Naive B cell (primary cell): Measurements from ENCODE around the gene CD69. TPM values are rescaled to one million over a fixed set of nuclear protein-coding genes. Genes with fewer than 3 reads are reported as not detected.
"Not testable (repeated sequence)": the region's sequence is repeated elsewhere in the genome, so short reads cannot be mapped to it uniquely, and the experiment has no call there.

Source experiments
- ATAC-seq, 2 donors: fragments of 150-1000 bp; cut with Tn5 transposase; 2 replicates each; pipeline ENCODE4 v1.10.0; 2021; ENCODE audit warnings: low read depth in 2 of 2, mild to moderate bottlenecking in 2 of 2, moderate library complexity in 2 of 2
- DNase-seq: peaks from one replicate; pipeline ENCODE4 v3.0.0; 2022
- H3K27ac Mint-ChIP-seq, 6 donors: one replicate each; pipeline ENCODE4 v1.8.0; 2020 to 2022; ENCODE audit warnings: mild to moderate bottlenecking in 6 of 6, mixed read lengths in 6 of 6, moderate library complexity in 5 of 6, inconsistent platforms in 2 of 6
- H3K27me3 Mint-ChIP-seq, 3 donors: one replicate each; pipeline ENCODE4 v1.8.0; 2021 to 2022; ENCODE audit warnings: mixed read lengths in 3 of 3, mild to moderate bottlenecking in 1 of 3
- H3K36me3 Mint-ChIP-seq, 2 donors: one replicate each; pipeline ENCODE4 v1.8.0; 2020 to 2022; ENCODE audit warnings: mixed read lengths in 2 of 2, inconsistent platforms in 1 of 2, mild to moderate bottlenecking in 1 of 2
- H3K4me1 Mint-ChIP-seq, 3 donors: one replicate each; pipeline ENCODE4 v1.8.0; 2020 to 2022; ENCODE audit warnings: mixed read lengths in 3 of 3, inconsistent platforms in 1 of 3, mild to moderate bottlenecking in 1 of 3, moderate library complexity in 1 of 3
- H3K4me3 Mint-ChIP-seq, 8 donors: one replicate each; pipeline ENCODE4 v1.8.0; 2020 to 2022; ENCODE audit warnings: mild to moderate bottlenecking in 8 of 8, mixed read lengths in 8 of 8, moderate library complexity in 8 of 8, inconsistent platforms in 2 of 8
- H3K9me3 Mint-ChIP-seq, 7 donors: one replicate each; pipeline ENCODE4 v1.8.0; 2020 to 2022; ENCODE audit warnings: mixed read lengths in 7 of 7, mild to moderate bottlenecking in 5 of 7, inconsistent platforms in 2 of 7, moderate library complexity in 1 of 7
- polyA plus RNA-seq, 6 donors: library from polyadenylated mRNA; unstranded; fragments of 300-500 nt; fragmentation: Illumina TruSeq; gene quantifications; one replicate each; pipeline ENCODE4 v1.2.3, GENCODE V29; 2021; ENCODE audit warnings: low read depth in 6 of 6

The CD69 gene
- polyA plus RNA-seq, 6 donors from 2014 or later: 814 to 1,329 (median 1,116) TPM

DNA sequence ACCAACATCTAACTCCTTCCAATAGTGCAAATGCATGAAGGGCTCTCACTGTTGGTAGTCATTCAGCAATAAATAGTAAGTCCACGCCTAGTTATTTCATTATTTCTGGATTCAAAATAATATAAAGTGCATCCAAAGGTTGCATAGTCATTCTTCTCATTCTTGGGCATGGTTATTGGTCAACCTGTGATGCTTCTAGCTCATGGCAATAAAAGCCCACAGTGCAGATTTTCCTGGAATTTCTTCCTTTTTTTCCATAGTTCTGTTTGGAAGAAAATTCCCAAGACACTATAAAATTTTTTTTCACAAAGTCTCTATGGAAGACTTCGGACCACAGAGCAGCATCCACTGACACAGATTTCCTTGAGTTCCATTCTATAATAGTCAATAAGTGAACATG lies 7.6 kb downstream of the CD69 start:
- Mint-ChIP-seq H3K4me1 (peaks cover 42 to 55% (median 45%) of the 10 kb centered on the region in 3 donors), H3K27me3 (no peaks in the 10 kb centered on the region), H3K27ac (peak overlapping the region in 4 of 6 donors; percentile 15 to 99 (median 56)), H3K9me3 (peaks cover 0 to 4% (median 0%) of the 10 kb centered on the region in 7 donors), H3K4me3 (peak overlapping the region in 1 of 8 donors; percentile 69), H3K36me3 (peaks cover 18 to 46% of the 10 kb centered on the region in 2 donors)
- no peak for DNase-seq
- no peak for ATAC-seq

DNA sequence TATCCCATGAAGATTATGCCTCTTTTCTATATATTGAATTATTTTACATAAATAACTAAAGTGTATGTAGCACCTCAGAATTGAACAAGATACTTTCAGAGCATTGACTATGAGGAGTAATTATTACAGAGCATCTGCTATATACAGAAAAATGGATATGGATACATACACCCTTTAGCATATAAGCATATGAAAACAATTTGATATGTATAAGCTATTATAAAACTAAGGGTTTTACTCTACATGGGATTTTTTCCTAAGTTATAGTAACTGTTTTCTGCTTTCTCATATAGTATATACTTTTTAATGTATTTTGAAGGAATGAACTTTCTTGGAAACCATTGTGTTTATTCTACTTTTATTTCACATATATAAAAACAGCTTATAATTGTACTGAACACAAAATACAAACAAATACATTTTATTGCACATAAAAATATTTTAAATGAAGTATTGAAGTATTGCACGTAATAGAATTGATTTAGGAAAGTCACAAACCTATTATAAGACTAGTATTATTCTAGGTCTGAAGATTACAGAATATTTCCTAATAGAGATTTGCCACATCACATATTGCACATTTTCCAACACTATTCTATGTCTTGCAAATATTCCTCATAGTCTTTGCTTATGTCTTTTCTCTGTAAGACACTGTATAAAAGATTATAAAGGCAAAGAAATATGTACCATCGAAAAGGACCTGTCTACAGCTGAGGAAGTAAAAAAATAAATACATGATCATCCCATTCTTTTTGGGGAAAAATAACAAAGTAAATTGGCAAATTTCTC lies 8.4 kb downstream of the CD69 start:
- H3K4me1 Mint-ChIP-seq: peaks cover 38 to 51% (median 40%) of the 10 kb centered on the region in 3 donors
- peaks cover 0 to 4% (median 0%) of the 10 kb centered on the region in 7 donors for H3K9me3 Mint-ChIP-seq
- H3K27me3 Mint-ChIP-seq: no peaks in the 10 kb centered on the region
- no peak for DNase-seq
- peaks cover 18 to 39% of the 10 kb centered on the region in 2 donors for H3K36me3 Mint-ChIP-seq
- peak; percentile 11 to 22 for ATAC-seq
- H3K27ac Mint-ChIP-seq: peak overlapping the region; percentile 82 to 99 (median 91)
- peak overlapping the region in 2 of 8 donors; percentile 49 to 69 for H3K4me3 Mint-ChIP-seq

DNA sequence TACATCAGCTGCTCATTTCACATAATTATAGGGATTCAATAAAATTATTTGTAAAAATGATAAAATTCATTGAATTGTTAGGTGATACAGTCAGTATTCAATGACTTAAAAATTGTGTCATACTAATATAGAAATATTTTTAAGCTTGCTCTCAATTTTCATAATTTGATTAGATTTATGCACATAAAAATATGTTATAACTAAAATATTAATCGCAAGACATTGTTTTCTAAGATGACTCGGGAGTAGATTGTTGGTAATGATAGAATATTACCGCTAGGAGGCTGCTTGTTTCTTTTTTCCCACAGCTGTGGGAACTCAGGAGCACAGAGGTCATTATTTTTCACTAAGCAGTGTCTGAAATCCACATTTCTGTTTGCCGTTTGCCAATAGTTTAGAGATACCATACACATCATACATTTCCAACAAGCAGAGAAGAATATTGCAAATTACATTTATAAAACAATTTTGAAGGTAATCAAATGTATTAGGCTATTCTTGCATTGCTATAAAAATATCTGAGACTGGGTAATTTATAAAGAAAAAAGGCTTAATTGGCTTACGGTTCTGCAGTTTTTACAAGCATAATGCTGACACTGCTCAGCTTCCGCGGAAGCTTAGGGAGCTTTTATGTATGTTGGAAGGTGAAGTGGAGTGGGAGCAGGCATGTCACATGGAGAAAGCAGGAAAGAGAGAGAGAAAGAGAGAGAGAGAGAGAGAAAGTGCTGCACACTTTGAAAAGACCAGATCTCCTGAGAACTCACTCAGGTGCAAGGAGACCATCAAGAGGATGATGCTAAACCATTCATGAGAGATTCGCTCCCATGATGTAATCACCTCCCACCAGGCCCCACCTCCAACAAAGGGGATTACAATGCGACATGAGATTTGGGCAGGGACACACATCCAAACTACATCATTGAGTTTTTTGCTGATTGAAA lies 9.2 kb downstream of the CD69 start:
- ATAC-seq (peak; percentile 42 to 57), DNase-seq (peak; percentile 54)
- Mint-ChIP-seq H3K4me1 (peaks cover 34 to 50% (median 34%) of the 10 kb centered on the region in 3 donors), H3K27me3 (no peaks in the 10 kb centered on the region), H3K4me3 (peak overlapping the region in 5 of 8 donors; percentile 1 to 69 (median 43)), H3K9me3 (peaks cover 0 to 4% (median 0%) of the 10 kb centered on the region in 7 donors), H3K27ac (peak overlapping the region; percentile 82 to 99 (median 88)), H3K36me3 (peaks cover 18 to 32% of the 10 kb centered on the region in 2 donors)

DNA sequence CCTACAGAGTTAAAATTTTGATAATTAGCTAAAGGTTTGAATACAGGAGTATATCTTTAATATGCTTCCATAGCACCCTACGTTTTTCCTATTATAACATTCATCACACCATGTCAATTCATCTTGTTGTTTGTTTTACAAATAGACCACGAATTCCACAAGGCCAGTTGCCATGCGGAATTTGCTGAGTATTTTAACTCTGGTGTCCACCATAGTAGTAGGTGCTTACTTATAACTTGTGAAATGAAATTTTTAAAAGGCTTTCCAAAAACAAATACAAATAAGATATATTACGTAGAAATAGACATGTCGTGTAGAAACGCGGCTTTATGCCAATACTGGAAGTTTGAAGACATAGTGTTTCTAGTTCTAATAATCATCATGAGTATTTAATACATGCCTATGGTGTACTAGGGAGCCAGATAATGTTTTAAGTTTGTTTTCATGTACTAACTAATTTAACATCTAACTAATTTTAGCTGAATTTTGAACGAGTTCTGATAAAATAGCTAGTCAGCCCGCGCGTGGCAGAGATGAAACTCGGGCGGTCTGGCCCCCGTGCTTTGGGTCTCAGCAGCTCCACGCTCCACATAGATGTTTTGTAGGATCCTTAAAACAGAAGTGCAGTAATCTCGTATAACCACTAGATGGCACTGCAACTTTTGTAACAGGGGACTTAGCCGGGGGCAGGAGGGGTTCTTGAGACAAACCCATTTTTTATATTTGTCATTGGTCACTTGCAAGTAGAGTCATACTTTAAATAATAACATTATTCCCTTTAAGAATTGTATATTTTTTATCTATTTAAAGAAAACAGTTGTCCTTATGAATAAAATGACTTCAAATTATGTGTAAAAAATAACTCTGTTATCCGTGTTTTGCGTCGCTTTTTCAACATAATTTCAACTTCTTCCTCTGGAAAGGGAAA lies 10.2 kb downstream of the CD69 start:
- ATAC-seq (peak; percentile 50 to 62), DNase-seq (peak; percentile 74)
- Mint-ChIP-seq H3K4me3 (peak overlapping the region in 6 of 8 donors; percentile 22 to 87 (median 66)), H3K36me3 (peaks cover 15 to 25% of the 10 kb centered on the region in 2 donors), H3K27me3 (no peaks in the 10 kb centered on the region), H3K9me3 (peaks cover 0 to 4% (median 0%) of the 10 kb centered on the region in 7 donors), H3K4me1 (peaks cover 27 to 46% (median 28%) of the 10 kb centered on the region in 3 donors), H3K27ac (peak overlapping the region in 5 of 6 donors; percentile 78 to 93 (median 86))

DNA sequence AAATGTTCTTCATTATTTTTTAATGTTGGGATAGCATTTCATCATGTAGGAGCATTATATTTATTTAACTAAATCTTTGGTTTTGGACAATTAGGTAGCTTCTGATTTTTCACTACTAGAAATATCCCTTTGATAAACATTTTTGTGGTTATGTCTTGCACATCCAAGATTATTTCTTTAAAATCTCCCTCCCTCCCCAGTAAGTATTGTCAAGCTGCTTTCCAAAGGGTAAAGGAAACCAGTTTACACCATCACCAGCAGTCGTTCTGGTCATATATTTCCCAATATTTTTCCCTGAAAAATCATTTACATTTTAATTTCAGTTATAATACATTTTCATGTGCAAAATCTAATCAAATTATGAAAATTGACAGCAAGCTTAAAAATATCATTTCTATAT lies 11.1 kb downstream of the CD69 start:
- Mint-ChIP-seq H3K27ac (no peak overlapping the region), H3K4me1 (peaks cover 20 to 44% (median 27%) of the 10 kb centered on the region in 3 donors), H3K9me3 (peaks cover 0 to 4% (median 0%) of the 10 kb centered on the region in 7 donors), H3K4me3 (no peak overlapping the region), H3K27me3 (no peaks in the 10 kb centered on the region), H3K36me3 (peaks cover 7 to 19% of the 10 kb centered on the region in 2 donors)
- ATAC-seq (no peak), DNase-seq (no peak)

DNA sequence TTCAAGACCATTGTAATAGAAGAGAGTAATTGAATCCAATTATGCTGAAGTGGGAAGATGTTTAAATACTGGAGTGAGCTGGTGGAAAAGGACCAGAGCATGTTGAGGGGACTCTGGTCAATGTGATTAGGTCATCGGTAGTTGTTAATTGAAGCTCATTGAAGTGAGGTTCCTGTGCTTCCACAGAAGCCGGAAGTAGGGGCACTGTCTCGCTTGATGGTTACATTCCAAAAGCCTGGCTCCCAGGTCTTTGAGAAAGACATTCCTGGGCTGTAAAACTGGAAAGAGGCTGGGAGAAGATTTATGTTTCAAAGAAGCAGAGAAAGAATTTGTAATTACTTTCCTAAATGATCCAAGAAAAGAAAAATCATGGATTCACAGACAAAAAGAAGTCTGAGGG lies 15.5 kb downstream of the CD69 start:
- no peak for ATAC-seq
- H3K27me3 Mint-ChIP-seq: no peaks in the 10 kb centered on the region
- no peaks in the 10 kb centered on the region for H3K36me3 Mint-ChIP-seq
- H3K27ac Mint-ChIP-seq: peak overlapping the region in 2 of 6 donors; percentile 9 to 42
- peaks cover 0 to 3% (median 0%) of the 10 kb centered on the region in 7 donors for H3K9me3 Mint-ChIP-seq
- peaks cover 36 to 48% (median 40%) of the 10 kb centered on the region in 3 donors for H3K4me1 Mint-ChIP-seq
- DNase-seq: no peak
- H3K4me3 Mint-ChIP-seq: no peak overlapping the region

DNA sequence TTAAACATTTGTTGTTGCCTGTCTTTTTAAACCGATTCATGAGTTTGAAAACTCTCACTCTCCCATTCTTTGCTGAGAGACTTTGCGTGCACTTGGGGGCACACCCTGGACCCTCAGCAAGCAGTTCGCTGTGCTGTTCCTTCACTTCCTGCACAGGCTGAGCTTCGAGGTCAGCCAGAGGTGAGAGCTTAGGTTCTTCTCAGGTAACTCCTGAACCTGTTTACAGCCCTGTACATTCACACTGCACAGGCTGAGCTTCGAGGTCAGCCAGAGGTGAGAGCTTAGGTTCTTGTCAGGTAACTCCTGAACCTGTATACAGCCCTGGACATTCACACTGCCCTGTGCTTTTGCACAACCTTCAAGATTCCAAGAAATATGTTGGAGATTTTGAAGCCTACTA lies 18.0 kb downstream of the CD69 start:
- H3K4me1 Mint-ChIP-seq: peaks cover 44 to 61% (median 48%) of the 10 kb centered on the region in 3 donors
- DNase-seq: no peak
- H3K9me3 Mint-ChIP-seq: peaks cover 0 to 7% (median 0%) of the 10 kb centered on the region in 7 donors
- H3K36me3 Mint-ChIP-seq: no peaks in the 10 kb centered on the region
- H3K4me3 Mint-ChIP-seq: peak overlapping the region; percentile 10 to 74 (median 54)
- H3K27me3 Mint-ChIP-seq: no peaks in the 10 kb centered on the region
- ATAC-seq: no peak
- peak overlapping the region; percentile 63 to 97 (median 88) for H3K27ac Mint-ChIP-seq

DNA sequence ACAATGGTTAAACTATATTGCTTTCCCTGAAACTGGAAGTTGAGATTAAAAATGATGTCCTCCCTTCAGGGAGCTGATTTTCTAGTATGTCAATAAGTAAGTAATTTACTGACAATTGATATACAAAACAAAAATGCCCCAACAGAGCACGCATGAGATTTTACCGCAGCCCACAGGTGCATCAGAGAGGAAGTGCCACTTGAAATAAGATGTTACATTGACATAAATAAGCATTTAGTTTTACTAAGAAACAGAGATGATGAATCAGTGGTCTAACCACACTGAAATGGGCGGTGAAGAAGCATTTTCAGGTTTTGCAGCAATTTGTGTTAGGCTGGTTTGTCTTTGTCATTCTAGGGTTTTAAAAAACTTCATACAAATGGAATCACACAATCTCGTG lies 19.0 kb downstream of the CD69 start:
- peak; percentile 80 for DNase-seq
- no peaks in the 10 kb centered on the region for H3K27me3 Mint-ChIP-seq
- H3K9me3 Mint-ChIP-seq: peaks cover 0 to 7% (median 0%) of the 10 kb centered on the region in 7 donors
- H3K4me1 Mint-ChIP-seq: peaks cover 46 to 60% (median 48%) of the 10 kb centered on the region in 3 donors
- peak overlapping the region; percentile 82 to 97 (median 88) for H3K27ac Mint-ChIP-seq
- H3K4me3 Mint-ChIP-seq: peak overlapping the region; percentile 10 to 82 (median 57)
- no peaks in the 10 kb centered on the region for H3K36me3 Mint-ChIP-seq
- ATAC-seq: peak; percentile 83 to 86

DNA sequence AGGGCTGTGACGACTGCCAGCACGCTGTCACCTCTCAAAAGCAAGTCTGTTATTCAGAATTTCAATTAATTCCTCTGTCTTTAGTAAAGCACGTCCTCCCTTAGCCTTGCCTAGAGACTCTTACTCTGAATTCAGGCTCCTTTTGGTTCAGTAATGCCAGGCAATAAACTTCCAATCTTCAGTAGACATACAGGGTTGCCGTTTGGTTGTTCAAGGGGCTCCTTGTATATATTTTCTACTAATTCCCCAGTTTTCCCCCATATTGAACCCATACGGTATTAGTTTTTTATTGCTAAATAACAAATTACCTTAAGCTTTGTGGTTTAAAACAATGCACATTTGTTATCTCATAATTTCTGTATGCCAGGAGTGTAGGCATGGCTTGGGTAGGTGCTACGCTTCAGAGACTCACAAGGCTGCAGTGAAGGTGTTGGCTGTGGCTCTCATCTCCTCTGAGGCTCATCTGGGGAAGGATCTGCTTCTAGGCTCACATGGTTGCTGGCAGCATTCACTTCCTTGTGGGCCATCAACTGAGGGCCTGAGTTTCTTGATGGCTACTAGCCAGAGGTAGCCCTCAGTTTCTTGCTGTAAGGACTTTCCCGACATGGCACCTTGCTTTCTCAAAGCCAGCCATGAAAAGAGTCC lies 20.5 kb downstream of the CD69 start:
- H3K27ac Mint-ChIP-seq: peak overlapping the region; percentile 89 to 97 (median 93)
- H3K9me3 Mint-ChIP-seq: peaks cover 0 to 9% (median 0%) of the 10 kb centered on the region in 7 donors
- H3K27me3 Mint-ChIP-seq: no peaks in the 10 kb centered on the region
- peak; percentile 44 for DNase-seq
- H3K4me3 Mint-ChIP-seq: peak overlapping the region; percentile 60 to 89 (median 82)
- no peaks in the 10 kb centered on the region for H3K36me3 Mint-ChIP-seq
- ATAC-seq: peak; percentile 55 to 58
- H3K4me1 Mint-ChIP-seq: peaks cover 59 to 73% (median 63%) of the 10 kb centered on the region in 3 donors

DNA sequence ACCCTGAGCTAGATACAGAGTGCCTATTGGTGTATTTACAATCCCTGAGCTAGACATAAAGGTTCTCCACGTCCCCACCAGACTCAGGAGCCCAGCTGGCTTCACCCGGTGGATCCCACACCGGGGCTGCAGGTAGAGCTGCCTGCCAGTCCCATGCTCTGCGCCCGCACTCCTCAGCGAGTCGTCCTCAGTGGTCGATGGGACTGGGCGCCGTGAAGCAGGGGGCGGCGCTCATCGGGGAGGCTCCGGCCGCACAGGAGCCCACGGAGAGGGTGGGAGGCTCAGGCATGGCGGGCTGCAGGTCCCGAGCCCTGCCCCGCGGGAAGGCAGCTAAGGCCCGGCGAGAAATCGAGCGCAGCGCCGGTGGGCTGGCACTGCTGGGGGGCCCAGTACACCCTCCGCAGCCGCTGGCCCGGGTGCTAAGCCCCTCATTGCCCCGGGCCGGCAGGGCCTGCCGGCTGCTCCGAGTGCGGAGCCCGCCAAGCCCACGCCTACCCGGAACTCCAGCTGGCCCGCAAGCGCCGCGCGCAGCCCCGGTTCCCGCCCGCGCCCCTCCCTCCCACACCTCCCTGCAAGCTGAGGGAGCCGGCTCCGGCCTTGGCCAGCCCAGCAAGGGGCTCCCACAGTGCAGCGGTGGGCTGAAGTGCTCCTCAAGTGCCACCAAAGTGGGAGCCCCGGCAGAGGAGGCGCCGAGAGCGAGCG lies 21.1 kb downstream of the CD69 start:
- peak overlapping the region in 7 of 8 donors; percentile 60 to 89 (median 81) for H3K4me3 Mint-ChIP-seq
- H3K4me1 Mint-ChIP-seq: peaks cover 52 to 73% (median 63%) of the 10 kb centered on the region in 3 donors
- DNase-seq, H3K36me3 Mint-ChIP-seq, H3K27me3 Mint-ChIP-seq, H3K9me3 Mint-ChIP-seq, ATAC-seq: not testable (repeated sequence)
- peak overlapping the region in 5 of 6 donors; percentile 88 to 96 (median 92) for H3K27ac Mint-ChIP-seq

DNA sequence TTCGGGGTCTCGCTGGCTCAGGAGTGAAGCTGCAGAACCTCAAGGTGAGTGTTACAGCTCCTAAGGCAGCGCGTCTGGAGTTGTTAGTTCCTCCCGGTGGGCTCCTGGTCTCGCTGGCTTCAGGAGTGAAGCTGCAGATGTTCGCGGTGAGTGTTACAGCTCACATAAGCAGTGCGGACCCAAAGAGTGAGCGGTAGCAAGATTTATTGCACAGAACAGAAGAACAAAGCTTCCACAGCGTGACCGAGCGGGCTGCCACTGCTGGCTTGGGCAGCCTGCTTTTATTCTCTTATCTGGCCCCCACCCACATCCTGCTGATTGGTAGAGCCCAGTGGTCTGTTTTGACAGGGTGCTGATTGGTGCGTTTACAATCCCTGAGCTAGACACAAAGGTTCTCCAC lies 21.8 kb downstream of the CD69 start:
- Mint-ChIP-seq H3K4me3 (peak overlapping the region; percentile 15 to 77 (median 56)), H3K4me1 (peaks cover 52 to 77% (median 63%) of the 10 kb centered on the region in 3 donors), H3K27ac (peak overlapping the region; percentile 57 to 96 (median 88))
- not testable (repeated sequence) for H3K27me3 Mint-ChIP-seq, H3K36me3 Mint-ChIP-seq, ATAC-seq, DNase-seq, H3K9me3 Mint-ChIP-seq
